ENCODE data around the gene BANF1.

The BANF1 gene, protein sequence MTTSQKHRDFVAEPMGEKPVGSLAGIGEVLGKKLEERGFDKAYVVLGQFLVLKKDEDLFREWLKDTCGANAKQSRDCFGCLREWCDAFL

DNA sequence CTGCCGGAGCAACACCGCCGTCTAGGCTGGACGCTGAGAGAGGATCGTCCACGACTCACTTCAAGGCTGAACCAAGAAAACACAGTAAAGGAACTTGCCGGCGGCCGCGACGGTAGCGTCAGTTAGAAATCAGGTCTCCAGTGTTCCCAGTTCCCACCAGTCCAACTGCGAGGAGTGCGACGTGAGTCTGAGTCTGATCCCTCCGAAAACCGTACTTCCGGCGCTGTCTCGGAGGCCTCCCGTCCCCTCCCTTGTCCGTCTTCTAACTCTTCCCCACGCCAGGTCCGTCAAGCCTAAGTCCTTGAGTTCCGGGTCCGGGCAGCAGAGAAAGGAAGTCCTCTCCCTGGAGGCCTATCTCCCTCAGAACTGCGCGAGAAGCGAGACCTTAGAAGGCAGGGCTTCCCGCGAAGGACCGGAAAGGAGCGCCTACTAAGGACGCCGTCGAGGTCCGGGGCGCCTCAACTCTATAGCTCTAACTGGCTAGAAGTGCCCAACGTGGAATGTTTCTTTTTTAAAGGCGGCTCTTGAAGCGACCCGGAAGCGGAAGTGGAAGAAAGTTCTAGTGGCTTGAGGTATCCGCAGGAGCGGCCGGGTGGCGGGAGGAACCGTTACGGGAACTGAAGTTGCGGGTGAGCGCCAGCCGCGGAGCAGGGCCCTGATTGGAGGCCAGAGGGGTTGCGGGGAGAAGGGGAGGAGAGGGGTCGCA lies at the start of gene BANF1, which contains the start of gene EIF1AD:
Gene BANF1 (plus strand): TSS at position 562 of the 706 bp plus-strand sequence. CDS start 748 bp downstream, outside the sequence.
Gene EIF1AD (minus strand): TSS at position 216 of the 706 bp plus-strand sequence. CDS start 1,768 bp downstream, outside the sequence.
- peak; percentile 88 for DNase-seq

DNA sequence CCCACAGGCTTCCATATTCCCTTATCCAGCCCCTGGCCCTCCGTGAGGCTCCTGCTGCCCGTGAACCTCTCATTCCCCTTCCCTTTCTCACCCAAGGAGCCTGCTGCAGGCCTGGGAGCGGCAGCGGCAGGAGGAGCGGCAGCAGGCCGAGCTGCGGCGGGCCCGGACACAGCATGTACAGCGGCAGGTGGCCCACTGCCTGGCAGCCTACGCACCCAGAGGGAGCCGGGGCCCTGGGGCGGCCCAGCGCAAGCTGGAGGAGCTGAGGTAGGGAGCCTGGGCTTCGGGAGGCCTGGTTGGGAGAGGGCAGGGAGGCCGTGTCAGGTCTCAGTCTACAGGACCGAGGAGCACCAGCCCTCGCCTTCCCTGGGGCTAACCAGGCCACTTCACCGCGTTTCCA lies 48.8 kb upstream of the BANF1 start:
- DNase-seq: no peak

DNA sequence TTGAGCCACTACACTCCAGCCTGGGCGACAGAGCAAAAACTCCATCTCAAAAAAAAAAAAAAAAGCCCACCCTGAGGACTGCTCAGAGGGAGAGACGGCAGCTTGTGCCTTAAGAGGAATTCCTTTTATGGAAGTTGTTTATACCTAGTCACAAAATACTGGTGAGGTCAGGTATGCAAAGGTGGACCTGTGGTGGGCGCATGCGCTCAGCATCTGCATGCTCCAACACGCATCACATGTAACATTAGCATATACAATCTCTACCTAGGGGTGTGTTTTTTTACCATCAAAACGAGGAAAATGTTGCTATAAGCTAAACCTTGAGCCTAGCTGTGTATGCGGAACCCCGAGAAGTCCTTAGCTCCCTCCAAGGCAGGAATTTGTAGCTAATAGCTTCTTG lies 47.5 kb upstream of the BANF1 start:
- DNase-seq: no peak

DNA sequence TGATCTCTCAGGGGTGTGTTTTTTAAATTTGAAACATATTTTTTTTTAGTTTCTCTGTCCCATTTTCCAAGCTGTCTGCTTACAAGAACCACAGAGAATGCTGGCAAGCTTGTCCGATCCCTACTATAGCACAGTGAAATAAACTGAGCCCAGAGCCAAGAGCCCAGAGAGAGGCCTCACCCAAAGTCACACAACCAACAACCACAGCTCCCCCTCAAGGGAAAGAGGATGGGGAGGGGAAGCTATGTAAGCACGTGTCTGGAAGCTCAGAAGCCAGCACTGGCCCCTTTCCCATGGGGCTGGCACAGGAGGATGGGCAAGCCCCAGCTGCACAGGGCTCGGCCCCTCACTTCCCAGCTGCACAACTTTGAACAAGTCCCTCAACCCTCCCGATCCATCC lies 44.0 kb upstream of the BANF1 start:
- DNase-seq: no peak

DNA sequence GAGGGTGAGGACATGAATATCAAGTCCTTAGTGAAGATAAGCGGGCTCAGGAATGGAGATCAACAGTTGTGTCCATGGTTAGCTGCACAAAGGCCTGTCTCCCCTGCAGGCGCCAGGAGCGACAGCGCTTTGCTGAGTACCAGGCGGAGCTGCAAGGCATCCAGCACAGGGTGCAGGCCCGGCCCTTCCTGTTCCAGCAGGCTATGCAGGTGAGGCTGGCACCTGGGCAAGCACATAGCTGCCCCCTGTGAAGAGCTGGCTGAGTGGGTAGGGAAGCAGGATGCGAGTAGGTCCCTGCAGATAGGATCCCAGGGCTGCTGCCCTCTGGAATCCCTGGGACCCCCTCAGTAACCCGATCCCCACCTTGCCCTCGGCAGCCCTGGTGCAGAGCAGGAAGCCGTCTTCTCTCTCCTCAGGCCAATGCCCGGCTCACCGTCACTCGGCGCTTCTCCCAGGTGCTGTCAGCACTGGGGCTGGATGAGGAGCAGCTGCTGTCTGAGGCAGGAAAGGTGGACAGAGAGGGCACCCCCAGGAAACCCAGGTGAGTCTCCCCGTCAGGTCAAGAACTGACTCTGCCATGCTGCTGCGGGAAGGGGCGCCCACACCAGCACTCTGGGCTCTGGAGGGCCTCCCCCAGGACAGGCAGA lies 43.4 kb upstream of the BANF1 start:
- no peak for DNase-seq

DNA sequence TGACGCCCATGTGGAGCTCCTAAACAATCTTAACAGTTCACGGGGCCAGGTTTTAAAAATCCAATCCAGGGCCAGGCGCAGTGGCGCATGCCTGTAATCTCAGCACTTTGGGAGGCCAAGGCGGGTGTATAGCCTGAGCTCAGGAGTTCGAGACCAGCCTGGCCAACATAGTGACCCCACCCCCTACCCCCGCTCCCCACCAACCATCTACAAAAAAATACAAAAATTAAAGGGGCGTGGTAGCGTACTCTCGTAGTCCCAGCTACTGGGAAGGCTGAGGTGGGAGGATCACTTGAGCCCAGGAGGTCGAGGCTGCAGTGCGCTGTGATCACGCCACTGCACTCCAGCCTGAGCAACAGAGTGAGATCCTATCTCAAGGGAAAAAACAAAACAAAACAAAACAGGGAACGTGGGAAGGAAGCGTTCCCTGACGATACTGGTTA lies 41.5 kb upstream of the BANF1 start:
- no peak for DNase-seq

DNA sequence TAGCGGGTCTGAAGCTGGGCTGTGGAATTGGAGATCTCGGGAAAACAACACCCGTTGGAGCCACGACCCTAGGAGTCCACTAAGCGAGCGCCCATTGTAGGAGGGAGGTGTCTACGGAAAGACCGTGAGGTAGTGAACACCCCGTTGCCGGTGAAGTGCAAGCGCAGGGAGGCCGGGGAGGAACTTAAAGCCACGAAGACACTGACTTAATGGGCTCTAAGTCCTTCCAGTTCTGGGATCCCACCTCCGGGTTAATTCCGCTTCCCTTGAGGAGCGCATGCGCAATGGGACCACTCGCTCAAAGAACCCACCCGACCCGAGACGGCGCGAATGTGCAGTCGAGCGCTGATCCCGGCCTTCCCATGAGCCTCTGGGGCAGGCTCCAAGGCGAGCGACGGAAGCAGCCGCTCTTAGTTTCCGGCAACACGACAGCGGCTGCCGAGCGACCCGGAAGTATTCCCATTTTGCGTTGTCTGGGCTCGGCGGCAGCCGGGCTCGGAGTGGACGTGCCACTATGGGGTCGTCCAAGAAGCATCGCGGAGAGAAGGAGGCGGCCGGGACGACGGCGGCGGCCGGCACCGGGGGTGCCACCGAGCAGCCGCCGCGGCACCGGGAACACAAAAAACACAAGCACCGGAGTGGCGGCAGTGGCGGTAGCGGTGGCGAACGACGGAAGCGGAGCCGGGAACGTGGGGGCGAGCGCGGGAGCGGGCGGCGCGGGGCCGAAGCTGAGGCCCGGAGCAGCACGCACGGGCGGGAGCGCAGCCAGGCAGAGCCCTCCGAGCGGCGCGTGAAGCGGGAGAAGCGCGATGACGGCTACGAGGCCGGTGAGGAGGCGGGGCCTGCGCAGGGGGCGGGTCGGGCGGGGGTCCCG lies 40.8 kb upstream of the BANF1 start, which contains the start of gene SART1:
Gene SART1 (plus strand): TSS at position 468 of the 874 bp plus-strand sequence. CDS start 47 bp downstream, at position 515.
- peak; percentile 92 for DNase-seq

DNA sequence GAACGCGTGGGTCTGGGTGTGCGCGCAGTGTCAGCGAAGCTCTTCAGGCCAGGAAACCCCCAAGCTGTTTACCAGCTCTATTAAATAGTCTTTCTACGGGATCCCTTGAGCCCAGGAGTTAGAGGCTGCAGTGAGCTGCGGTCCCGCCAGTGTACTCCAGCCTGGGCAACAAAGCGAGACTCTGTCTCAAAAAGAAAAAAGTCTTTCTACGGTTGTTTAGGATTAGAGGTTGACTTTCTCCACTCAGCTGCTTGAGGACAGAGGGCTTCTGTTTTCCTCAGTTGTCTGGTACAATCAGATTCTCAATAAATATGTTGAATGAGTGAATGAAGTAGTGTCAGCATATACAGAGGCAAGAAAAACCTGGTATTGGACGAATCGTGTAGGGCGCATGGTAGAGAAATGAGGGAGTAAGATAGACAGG lies 40.1 kb upstream of the BANF1 start:
- DNase-seq: no peak

DNA sequence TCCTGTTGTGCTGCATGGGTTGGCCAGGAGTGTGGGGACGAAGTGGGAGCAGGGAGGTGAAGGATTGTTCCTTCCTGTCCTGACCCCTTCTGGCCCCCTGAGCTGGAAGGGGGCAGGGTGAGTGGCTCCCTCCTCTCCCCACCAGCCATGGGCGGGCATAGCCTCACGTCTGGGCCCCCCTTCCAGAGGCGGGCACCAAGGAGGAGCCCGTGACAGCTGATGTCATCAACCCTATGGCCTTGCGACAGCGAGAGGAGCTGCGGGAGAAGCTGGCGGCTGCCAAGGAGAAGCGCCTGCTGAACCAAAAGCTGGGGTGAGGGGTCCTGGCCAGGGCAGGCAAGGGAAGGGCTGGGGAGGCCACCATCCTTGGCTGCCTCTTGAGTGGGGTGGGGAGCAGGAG lies 37.4 kb upstream of the BANF1 start:
- no peak for DNase-seq

DNA sequence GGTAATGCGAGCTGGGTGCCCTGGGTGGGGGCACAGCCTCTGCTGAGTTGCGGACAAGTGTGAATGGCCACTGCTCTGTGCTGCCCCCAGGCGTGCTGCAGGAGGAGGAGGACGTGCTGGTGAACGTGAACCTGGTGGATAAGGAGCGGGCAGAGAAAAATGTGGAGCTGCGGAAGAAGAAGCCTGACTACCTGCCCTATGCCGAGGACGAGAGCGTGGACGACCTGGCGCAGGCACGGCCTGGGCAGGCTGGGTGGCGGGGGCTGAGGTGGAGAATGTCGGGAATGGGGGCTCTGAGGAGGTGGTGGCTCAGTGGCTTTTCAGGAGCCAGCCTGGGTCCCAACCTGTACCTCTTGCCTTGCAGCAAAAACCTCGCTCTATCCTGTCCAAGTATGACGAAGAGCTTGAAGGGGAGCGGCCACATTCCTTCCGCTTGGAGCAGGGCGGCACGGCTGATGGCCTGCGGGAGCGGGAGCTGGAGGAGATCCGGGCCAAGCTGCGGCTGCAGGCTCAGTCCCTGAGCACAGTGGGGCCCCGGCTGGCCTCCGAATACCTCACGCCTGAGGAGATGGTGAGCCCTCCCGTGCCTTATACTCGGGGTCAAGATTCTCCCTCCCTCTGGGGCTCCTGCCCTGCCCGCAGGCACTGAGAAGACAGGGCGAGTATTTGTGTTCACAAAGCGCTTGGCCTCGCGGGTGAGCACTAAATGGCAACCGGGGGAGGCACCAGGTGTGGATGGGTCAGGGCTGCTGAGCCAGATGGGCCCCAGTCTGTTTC lies 36.1 kb upstream of the BANF1 start:
- DNase-seq: no peak

DNA sequence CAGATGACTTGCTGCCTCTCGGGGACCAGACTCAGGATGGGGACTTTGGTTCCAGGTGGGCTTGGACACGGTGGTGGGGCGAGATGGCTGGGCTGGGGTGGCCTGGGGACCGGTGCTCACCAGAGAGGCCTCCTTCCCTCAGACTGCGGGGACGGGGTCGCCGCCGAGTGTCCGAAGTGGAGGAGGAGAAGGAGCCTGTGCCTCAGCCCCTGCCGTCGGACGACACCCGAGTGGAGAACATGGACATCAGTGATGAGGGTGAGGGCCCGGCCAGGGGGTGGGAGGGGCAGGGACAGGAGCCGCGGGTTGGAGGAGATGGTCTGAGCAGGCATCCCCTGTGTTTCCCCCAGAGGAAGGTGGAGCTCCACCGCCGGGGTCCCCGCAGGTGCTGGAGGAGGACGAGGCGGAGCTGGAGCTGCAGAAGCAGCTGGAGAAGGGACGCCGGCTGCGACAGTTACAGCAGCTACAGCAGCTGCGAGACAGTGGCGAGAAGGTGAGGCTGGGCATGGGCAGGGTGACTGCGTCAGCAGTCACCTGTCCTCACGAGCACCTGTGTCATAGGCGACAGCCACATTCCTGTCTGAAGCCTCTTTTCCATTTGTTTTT lies 34.9 kb upstream of the BANF1 start:
- no peak for DNase-seq

DNA sequence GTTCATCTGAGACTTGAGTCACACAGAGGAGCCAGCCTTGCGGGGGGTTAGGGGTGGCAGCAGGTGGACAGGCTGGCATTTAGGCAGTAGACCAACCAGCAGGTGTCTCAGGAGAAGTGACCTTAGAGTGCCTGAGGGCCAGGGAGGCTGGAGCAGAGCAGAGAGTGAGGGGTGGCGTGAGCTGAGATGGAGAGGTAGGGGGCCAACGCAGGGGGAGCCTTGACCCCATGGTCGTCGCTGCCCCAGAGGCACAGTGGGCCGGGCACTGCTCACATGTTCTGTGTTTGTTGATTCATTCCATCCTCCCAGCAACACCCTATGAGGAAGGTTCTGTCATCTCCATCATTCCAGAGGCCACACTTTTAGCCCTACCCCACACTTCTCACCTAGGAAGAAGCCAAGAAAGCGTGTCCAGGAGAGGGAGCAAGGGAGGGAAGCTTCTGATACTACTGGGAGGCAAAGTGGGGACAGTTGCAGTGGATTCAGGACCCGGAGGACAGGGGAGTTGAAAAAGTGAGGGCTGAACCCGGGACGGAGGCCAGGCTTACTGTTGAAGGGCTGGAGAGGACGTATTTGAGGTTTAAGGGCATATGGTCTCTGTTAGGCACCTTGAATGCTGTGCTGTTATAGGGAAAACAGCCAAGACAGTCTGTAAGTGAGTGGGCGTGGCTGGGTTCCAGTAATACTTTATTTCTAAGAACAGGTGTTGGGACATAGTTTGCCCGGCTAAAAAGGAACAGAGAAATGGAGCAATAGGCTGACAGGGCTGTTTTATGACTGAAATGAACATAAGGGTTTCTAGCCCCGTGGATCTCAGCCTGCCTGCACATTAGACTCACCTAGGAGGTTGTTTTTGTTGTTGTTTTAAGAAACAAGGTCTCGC lies 33.5 kb upstream of the BANF1 start:
- DNase-seq: no peak

DNA sequence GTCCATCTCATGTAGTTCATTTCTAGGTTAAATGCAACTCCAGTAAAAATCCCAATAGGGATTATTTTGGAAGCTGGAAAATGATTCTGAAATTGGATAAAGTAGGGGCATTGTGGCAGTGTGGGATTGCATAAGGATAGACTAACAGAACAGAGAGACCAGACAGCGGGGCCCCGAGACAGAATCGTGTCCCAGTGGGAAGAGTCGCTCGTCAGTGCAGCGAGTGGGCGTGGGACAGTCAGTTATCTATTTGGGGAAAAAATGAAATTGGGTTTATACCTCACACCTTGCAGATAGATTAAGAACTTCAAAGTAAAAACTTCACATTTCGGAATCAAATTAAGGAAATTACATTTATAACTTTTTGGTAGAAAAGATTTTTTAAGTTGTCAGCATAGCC lies 30.2 kb upstream of the BANF1 start:
- no peak for DNase-seq

DNA sequence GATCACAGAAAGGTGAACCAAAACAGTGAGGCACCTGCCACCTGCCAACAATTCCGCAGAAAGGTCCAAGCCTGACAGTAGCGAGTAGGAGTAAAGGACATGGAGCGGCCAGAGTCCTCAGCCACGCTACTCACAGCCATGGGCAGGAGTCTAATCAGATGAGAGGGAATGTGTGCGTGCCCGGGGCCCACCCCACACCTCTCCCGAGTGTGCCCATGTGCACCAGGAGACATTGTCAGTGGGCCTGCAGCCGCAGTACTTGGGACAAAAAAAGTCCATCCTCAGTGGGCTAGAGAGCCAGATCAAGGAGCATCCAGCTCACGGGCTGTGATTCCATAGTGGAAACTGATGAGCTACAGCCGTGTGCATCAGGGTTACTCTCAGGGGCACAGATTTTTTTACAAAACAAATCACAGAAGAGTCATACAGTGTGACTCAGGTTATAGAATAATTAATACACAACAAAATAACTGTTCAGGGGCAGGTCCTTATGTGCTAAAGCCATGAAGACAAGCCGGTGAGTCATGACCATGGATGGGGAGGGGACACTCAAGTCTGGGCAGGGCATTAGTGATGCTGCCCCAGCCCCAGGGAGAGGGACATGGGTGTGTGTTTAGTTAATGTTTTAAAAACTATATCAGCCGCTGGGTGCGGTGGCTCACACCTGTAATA lies 28.7 kb upstream of the BANF1 start:
- DNase-seq: no peak

DNA sequence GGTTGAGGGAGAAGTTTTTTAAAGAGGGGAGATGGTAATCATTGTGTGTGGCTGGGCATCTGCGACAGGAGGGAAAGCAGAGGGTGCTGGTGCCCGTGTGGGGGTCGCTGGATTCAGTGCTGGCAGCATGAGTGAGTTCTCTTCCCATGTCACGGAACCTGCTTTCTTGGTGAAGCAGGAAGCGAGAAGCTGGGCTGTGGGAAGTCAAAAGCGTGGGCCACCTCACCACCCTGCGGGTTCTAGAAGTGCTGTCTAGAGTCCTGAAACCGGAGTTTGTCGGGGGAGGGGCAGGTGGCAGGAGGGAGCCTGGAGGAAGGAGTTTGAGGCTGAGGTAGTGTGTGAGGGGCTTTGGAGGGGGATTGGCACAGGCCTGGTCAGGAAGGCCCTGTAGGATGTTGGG lies 26.5 kb upstream of the BANF1 start:
- no peak for DNase-seq

DNA sequence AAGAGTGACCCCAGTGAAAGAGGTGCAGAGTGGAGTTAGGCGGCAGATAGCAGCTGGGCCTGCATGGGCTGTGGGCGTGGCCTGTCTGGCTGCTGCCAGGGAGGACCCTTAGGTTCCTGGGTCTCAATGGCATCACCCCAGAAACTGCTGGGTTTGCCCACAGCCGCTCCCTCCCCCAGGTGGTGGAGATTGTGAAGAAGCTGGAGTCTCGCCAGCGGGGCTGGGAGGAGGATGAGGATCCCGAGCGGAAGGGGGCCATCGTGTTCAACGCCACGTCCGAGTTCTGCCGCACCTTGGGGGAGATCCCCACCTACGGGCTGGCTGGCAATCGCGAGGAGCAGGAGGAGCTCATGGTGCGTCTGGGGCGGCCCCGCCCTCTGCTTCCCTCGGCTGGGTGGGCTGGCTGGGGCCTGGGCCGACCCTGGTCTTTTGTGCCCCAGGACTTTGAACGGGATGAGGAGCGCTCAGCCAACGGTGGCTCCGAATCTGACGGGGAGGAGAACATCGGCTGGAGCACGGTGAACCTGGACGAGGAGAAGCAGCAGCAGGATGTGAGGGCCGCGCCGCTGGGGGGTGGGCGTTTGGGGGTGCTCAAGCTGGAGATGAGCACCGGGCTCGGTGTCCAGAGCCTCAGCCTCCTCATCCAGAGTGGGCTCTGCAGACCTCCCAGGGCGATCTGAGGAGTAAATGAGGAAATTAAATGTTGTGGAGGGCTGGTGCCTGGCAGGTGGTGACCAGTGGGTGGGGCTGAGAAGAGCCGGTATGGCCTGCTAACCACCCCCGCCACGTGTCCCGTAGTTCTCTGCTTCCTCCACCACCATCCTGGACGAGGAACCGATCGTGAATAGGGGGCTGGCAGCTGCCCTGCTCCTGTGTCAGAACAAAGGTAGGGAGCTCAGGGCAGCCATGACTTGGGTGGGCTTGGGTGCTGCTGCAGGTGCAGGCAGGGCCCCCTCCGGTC lies 25.8 kb upstream of the BANF1 start:
- DNase-seq: no peak

DNA sequence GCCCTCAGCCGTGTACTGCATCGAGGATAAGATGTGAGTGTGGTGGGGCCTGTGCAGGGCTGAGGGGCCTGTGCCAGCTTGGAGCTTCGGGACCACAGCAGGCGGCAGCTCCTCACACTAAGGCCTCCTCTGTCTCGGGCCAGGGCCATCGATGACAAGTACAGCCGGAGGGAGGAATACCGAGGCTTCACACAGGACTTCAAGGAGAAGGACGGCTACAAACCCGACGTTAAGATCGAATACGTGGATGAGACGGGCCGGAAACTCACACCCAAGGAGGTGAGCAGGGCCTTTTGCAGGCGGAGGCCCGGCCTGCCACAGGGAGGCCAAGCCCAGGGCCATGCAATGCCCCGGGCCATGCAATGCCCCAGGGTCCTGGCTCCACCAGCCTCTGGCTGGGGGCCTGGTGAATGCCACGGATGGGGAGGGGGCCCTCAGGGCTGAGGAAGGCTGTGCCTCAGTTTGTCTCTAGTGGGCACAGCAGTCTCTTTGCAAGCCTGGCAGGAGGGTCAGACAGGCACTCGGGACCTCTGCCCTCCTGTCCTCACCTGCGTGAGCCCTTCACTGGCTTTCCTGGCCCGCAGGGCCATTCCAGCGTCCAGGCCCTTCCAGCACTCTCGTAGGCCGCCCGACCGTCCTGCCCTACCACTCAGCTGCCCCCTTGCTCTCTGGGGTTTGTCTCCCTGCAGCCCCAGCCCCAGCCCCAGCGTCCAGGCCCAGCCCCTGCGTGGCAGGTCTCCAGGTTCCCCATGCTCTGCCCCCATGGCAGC lies 24.5 kb upstream of the BANF1 start:
- DNase-seq: no peak

Measured in activated CD4-positive, alpha-beta T cell treated with anti-CD3 and anti-CD28 coated beads for 1 hour (primary cell).